Heart left ventricle (tissue), 13 donors: ENCODE results near the gene DENND6B.

ENCODE experiments used
- POLR2A ChIP-seq, 2 donors: fragments of 450-650 bp; IDR thresholded peaks; one replicate each; pipeline ENCODE4 v1.6.1; 2017; ENCODE audit warnings: antibody characterized with exemption in 2 of 2, mild to moderate bottlenecking in 2 of 2, moderate library complexity in 2 of 2
- TF ChIP-seq, protein P1 (sequence below), 12 donors: fragments of 200-600 bp; sonication (generic) in 4 of 12; IDR thresholded peaks; one replicate each; pipeline versions ENCODE4 v1.5.0 to v1.8.0; 2018 to 2022; ENCODE audit warnings: antibody characterized with exemption in 12 of 12, mild to moderate bottlenecking in 5 of 12
- donor health status: ischemic (EF 13 %, LVEDD 7.1; RV severe dilation, severe dysfunction).
- donor health status: DM: no; HTN: yes; CAD: no.
- donor health status: DM: no; HTN: no; CAD: no.
- donor health status: ischemic (EF 25% LVEDD 6.9; RV normal size, moderate dysfunction).
- donor health status: ischemic (EF 25% LVEDD 5.7; RV mildly dilated, moderate dysfunction).
- donor health status: ischemic (EF 35%, LVEDD 5.7; RV mildly dilated, moderate dysfunction).
- donor health status: nonischemic (EF 11% LVEDD 7.7; RV severe dilation, severe dysfunction).
- donor health status: DM: yes; HTN: yes; CAD: no.
- donor health status: PGD.
- donor health status: ischemic (EF 29% LVEDD 5.4; RV normal size, mild dysfunction).
- donor health status: nonischemic (EF 23%, LVEDD 6.1; RV moderate dilation, normal function).

DNA sequence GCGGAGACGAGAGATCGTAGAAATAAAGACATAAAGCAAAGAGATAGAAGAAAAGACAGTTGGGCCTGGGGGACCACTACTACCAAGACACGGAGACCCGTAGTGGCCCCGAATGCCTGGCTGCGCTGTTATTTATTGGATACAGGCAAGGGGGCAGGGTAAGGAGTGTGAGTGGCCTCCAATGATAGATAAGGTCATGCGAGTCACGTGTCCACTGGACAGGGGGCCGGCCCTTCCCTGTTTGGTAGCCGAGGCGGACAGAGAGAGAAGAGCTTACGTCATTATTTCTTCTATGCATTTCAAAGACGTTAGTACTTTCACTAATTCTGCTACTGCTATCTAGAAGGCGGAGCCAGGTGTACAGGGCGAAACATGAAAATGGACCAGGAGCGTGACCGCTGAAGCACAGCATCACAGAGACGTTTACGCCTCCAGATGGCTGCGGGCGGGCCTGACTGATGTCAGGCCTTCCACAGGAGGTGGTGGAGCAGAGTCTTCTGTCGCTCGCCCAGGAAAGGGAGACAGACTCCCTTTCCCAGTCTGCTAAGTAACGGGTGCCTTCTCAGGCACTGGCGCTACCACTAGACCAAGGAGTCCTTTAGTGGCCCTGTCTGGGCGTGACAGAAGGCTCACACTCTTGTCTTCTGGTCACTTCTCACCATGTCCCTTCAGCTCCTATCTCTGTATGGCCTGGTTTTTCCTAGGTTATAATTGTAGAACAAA lies 41.1 kb upstream of the DENND6B start:
- TF ChIP-seq POLR2A (IDR thresholded peaks at IDR 0.05) = no peak
- TF ChIP-seq, protein P1, sequence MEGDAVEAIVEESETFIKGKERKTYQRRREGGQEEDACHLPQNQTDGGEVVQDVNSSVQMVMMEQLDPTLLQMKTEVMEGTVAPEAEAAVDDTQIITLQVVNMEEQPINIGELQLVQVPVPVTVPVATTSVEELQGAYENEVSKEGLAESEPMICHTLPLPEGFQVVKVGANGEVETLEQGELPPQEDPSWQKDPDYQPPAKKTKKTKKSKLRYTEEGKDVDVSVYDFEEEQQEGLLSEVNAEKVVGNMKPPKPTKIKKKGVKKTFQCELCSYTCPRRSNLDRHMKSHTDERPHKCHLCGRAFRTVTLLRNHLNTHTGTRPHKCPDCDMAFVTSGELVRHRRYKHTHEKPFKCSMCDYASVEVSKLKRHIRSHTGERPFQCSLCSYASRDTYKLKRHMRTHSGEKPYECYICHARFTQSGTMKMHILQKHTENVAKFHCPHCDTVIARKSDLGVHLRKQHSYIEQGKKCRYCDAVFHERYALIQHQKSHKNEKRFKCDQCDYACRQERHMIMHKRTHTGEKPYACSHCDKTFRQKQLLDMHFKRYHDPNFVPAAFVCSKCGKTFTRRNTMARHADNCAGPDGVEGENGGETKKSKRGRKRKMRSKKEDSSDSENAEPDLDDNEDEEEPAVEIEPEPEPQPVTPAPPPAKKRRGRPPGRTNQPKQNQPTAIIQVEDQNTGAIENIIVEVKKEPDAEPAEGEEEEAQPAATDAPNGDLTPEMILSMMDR (IDR thresholded peaks at IDR 0.05) = no peak
